Spinal cord (tissue), 10 donors: ENCODE measurements around the gene ITGB3. TPM values are rescaled to one million over a fixed set of nuclear protein-coding genes. Genes with fewer than 3 reads are reported as not detected.

ENCODE experiments used
- DNase-seq, 6 donors: peaks; one replicate each; pipeline versions ENCODE4 v3.0.0 to v3.0.0-alpha.2; 2013 to 2015; ENCODE audit warnings: low spot score in 6 of 6, low read depth in 4 of 6
- H3K27ac ChIP-seq: one replicate; pipeline ENCODE4 v1.5.1; 2013; ENCODE audit warnings: low read depth, low read length, control low read depth
- H3K27me3 ChIP-seq: one replicate; pipeline ENCODE4 v1.6.1; 2013; ENCODE audit warnings: low read length; ENCODE audit not compliant: control insufficient read depth, insufficient read depth
- H3K36me3 ChIP-seq: one replicate; pipeline ENCODE4 v1.6.1; 2013; ENCODE audit warnings: low read length; ENCODE audit not compliant: control insufficient read depth, insufficient read depth
- H3K4me1 ChIP-seq: one replicate; pipeline ENCODE4 v1.6.1; 2013; ENCODE audit warnings: low read length; ENCODE audit not compliant: control insufficient read depth, insufficient read depth
- H3K4me3 ChIP-seq: one replicate; pipeline ENCODE4 v1.5.1; 2013; ENCODE audit warnings: low read depth, low read length, control low read depth
- H3K9me3 ChIP-seq: one replicate; pipeline ENCODE4 v1.6.1; 2013; ENCODE audit warnings: low read length; ENCODE audit not compliant: control insufficient read depth, insufficient read depth
- WGBS: methylation state at CpG from one replicate; pipeline ENCODE4 v1.1.5; 2013; ENCODE audit warnings: missing lambda C conversion rate; ENCODE audit not compliant: insufficient coverage; 5-methylcytosine and 5-hydroxymethylcytosine counted together
- polyA plus RNA-seq, 2 donors: library from polyadenylated mRNA; unstranded; fragments of 120-200 nt; gene quantifications; one replicate each; pipeline ENCODE4 v1.2.1, GENCODE V29; 2013; ENCODE audit not compliant: insufficient read length in 2 of 2
- total RNA-seq, 2 donors: library from RNA; depleted of rRNA in 1 of 2; stranded (reverse); fragments of 120-200 nt in 1 of 2; fragments of >200 nt in 1 of 2; gene quantifications; one replicate each; pipeline versions ENCODE4 v1.2.3 to v1.2.4, GENCODE V29; 2013 to 2014
- donor health status: healthy.

Gene ITGB3
- total and polyA plus RNA-seq, 4 donors, result 2.6 to 7.5 (median 3.6) TPM

GRCh38 chr17:47290870-47291241, 37.2 kb downstream of the ITGB3 start:
- 54% methylated on average over 1 of the region's 5 CpGs for WGBS
- no peak for DNase-seq
- peaks cover 19% of the 10 kb centered on the region for H3K4me1 ChIP-seq
- no peaks in the 10 kb centered on the region for H3K9me3 ChIP-seq
- no peaks in the 10 kb centered on the region for H3K27me3 ChIP-seq
- no peak overlapping the region for H3K27ac ChIP-seq
- H3K4me3 ChIP-seq, result no peak overlapping the region
- H3K36me3 ChIP-seq, result peaks cover 3% of the 10 kb centered on the region

DNA sequence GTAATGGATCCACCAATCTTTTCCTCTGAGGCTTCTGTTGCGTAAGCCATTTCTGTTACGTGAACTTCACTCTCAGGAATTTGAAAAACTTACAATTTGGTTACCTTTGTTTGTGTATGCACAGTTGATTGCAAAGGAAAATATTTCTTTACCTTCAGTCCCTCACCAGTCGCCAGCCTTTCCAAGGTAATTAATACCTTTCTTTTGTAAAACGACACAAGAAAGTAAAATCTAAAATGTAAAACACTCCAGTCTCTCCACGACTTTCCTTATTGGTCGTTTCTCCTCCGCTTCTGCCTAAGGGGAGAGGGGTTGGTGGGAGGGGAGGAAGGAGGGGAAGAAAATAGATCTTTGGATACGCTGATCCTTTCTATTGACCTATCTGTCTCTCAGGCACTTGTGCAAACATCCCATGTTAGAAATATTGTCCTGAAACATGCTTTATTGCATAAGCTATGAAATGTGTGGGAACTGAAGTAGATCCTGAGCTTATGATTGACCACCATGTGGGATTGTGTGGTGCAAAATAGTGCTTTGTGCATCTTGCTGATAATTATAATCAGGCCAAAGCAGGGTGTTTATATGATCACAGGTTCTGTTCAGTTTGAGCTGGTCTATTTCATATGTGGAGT, 37.7 kb downstream of the ITGB3 start:
- Histone ChIP-seq H3K4me1 (peaks cover 24% of the 10 kb centered on the region), H3K36me3 (peaks cover 3% of the 10 kb centered on the region), H3K4me3 (no peak overlapping the region), H3K27ac (no peak overlapping the region), H3K9me3 (no peaks in the 10 kb centered on the region), H3K27me3 (no peaks in the 10 kb centered on the region)
- no CpG with 5 or more reads among the region's 8 CpGs for WGBS
- DNase-seq, result no peak

DNA sequence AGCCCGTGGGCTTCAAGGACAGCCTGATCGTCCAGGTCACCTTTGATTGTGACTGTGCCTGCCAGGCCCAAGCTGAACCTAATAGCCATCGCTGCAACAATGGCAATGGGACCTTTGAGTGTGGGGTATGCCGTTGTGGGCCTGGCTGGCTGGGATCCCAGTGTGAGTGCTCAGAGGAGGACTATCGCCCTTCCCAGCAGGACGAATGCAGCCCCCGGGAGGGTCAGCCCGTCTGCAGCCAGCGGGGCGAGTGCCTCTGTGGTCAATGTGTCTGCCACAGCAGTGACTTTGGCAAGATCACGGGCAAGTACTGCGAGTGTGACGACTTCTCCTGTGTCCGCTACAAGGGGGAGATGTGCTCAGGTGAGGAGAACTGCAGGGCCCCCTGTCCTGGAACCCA, 38.6 kb downstream of the ITGB3 start:
- peaks cover 3% of the 10 kb centered on the region for H3K36me3 ChIP-seq
- H3K4me3 ChIP-seq, result no peak overlapping the region
- peaks cover 24% of the 10 kb centered on the region for H3K4me1 ChIP-seq
- DNase-seq, result no peak
- no peak overlapping the region for H3K27ac ChIP-seq
- H3K27me3 ChIP-seq, result no peaks in the 10 kb centered on the region
- no peaks in the 10 kb centered on the region for H3K9me3 ChIP-seq
- 87% methylated on average over 13 of the region's 14 CpGs for WGBS

GRCh38 chr17:47295037-47295873, 41.6 kb downstream of the ITGB3 start:
- Histone ChIP-seq H3K4me1 (peaks cover 24% of the 10 kb centered on the region), H3K27ac (peak overlapping the region; percentile 79), H3K27me3 (no peaks in the 10 kb centered on the region), H3K9me3 (no peaks in the 10 kb centered on the region), H3K4me3 (no peak overlapping the region), H3K36me3 (peaks cover 3% of the 10 kb centered on the region)
- WGBS, result 29% methylated on average over 14 of the region's 14 CpGs
- DNase-seq, result peak in 4 of 6 donors; percentile 18 to 84 (median 60)

GRCh38 chr17:47295874-47296255, 42.2 kb downstream of the ITGB3 start:
- H3K27ac ChIP-seq, result no peak overlapping the region
- 38% methylated on average over 6 of the region's 6 CpGs for WGBS

GRCh38 chr17:47297661-47298400, 44.2 kb downstream of the ITGB3 start:
- Histone ChIP-seq H3K27ac (no peak overlapping the region), H3K36me3 (no peaks in the 10 kb centered on the region), H3K4me3 (no peak overlapping the region), H3K27me3 (no peaks in the 10 kb centered on the region), H3K4me1 (peaks cover 24% of the 10 kb centered on the region), H3K9me3 (no peaks in the 10 kb centered on the region)
- WGBS, result no CpG with 5 or more reads among the region's 4 CpGs
- DNase-seq, result no peak

More at GRCh38 chr17:47295874-47296255, 42.2 kb downstream of the ITGB3 start:
- DNase-seq, result no peak
- Histone ChIP-seq H3K4me1 (peaks cover 24% of the 10 kb centered on the region), H3K4me3 (no peak overlapping the region), H3K9me3 (no peaks in the 10 kb centered on the region), H3K36me3 (peaks cover 3% of the 10 kb centered on the region), H3K27me3 (no peaks in the 10 kb centered on the region)

- Histone ChIP-seq H3K9me3 (no peaks in the 10 kb centered on the region), H3K27me3 (no peaks in the 10 kb centered on the region), H3K4me3 (no peak overlapping the region), H3K27ac (no peak overlapping the region), H3K4me1 (peaks cover 24% of the 10 kb centered on the region), H3K36me3 (no peaks in the 10 kb centered on the region)
- WGBS, result 94% methylated on average over 5 of the region's 6 CpGs
- DNase-seq, result no peak
These were observed 45.1 kb downstream of the ITGB3 start for GRCh38 chr17:47298712-47299111.

GRCh38 chr17:47299239-47299910, 45.7 kb downstream of the ITGB3 start:
- H3K36me3 ChIP-seq, result no peaks in the 10 kb centered on the region
- 87% methylated on average over 13 of the region's 13 CpGs for WGBS

GRCh38 chr17:47300718-47301117, 47.1 kb downstream of the ITGB3 start:
- H3K36me3 ChIP-seq, result no peaks in the 10 kb centered on the region
- H3K4me3 ChIP-seq, result no peak overlapping the region
- H3K27me3 ChIP-seq, result no peaks in the 10 kb centered on the region
- H3K9me3 ChIP-seq, result no peaks in the 10 kb centered on the region
- no peak overlapping the region for H3K27ac ChIP-seq
- H3K4me1 ChIP-seq, result peaks cover 7% of the 10 kb centered on the region
- no peak for DNase-seq
- WGBS, result no CpG with 5 or more reads among the region's 1 CpG

More at GRCh38 chr17:47299239-47299910, 45.7 kb downstream of the ITGB3 start:
- DNase-seq, result no peak
- Histone ChIP-seq H3K27me3 (no peaks in the 10 kb centered on the region), H3K9me3 (no peaks in the 10 kb centered on the region), H3K4me3 (no peak overlapping the region), H3K4me1 (peaks cover 21% of the 10 kb centered on the region), H3K27ac (no peak overlapping the region)
